Motor neuron (in vitro differentiated cells): ENCODE data around the gene FSTL3. TPM values are rescaled to one million over a fixed set of nuclear protein-coding genes. Genes with fewer than 3 reads are reported as not detected.
"Not testable (repeated sequence)": the region's sequence is repeated elsewhere in the genome, so short reads cannot be mapped to it uniquely, and the experiment has no call there.

Source experiments
- ATAC-seq, 8 experiments: fragments of 200-7000 bp; cut with Tn5 transposase; replicated peaks in 6 of 8; 2 replicates each; pipeline ENCODE4 v1.8.0; 2021; ENCODE audit warnings: mild to moderate bottlenecking in 8 of 8, moderate library complexity in 8 of 8
- H3K27ac ChIP-seq, 2 donors: fragments of 250-450 bp; sonication (Bioruptor Pico); 2 replicates each; pipeline ENCODE4 v1.9.0; 2021; ENCODE audit warnings: antibody characterized with exemption in 2 of 2, mild to moderate bottlenecking in 2 of 2, moderate library complexity in 1 of 2
- H3K4me1 ChIP-seq, 2 donors: fragments of 250-450 bp; sonication (Bioruptor Pico); replicated peaks in 1 of 2; 2 replicates each; pipeline ENCODE4 v1.6.1; 2021; ENCODE audit warnings: antibody characterized with exemption in 2 of 2, mild to moderate bottlenecking in 2 of 2, moderate library complexity in 1 of 2
- H3K4me3 ChIP-seq, 5 donors: fragments of 250-450 bp; sonication (Bioruptor Pico); 2 replicates each; pipeline ENCODE4 v1.9.0; 2021; ENCODE audit warnings: antibody characterized with exemption in 5 of 5, mild to moderate bottlenecking in 5 of 5, moderate library complexity in 4 of 5
- WGBS, 10 experiments: fragments of 450-650 bp; shearing (Covaris generic); methylation state at CpG; one replicate each; pipeline ENCODE4 v1.0.0; 2022; 5-methylcytosine and 5-hydroxymethylcytosine counted together
- in situ Hi-C, 9 experiments: fragments of 400-800 bp; cut with MboI; loops; one replicate each; pipeline ENCODE4 v1.15.0; 2021; ENCODE audit warnings: low sequenced_read_pairs in 9 of 9, low pct_unique_long_range_greater_than_20kb in 2 of 9; ENCODE audit not compliant: unreplicated experiment in 9 of 9
- total RNA-seq, 8 experiments: library from RNA; unstranded; fragments of 300-600 nt; gene quantifications; 2 replicates each; pipeline versions ENCODE4 v1.2.3 to v1.2.4, GENCODE V29; 2022

The FSTL3 gene
- total RNA-seq, 8 experiments from 2014 or later, result 5.6 to 36.8 (median 8.6) TPM

GRCh38 chr19:682678-683320 is 6.6 kb downstream of the FSTL3 start:
- 60 to 100% (median 96%) methylated on average over 1 to 14 of the region's 25 CpGs; no CpG with 5 or more reads in 5 of the 10 experiments for WGBS, 10 experiments
- H3K27ac ChIP-seq, result no peak overlapping the region
- no peak for ATAC-seq
- H3K4me1 ChIP-seq, result peaks cover 15 to 17% of the 10 kb centered on the region in 2 donors
- H3K4me3 ChIP-seq, result no peak overlapping the region
- in situ Hi-C loops, result no loop called here

- peak in 1 of 8 experiments; percentile 16 for ATAC-seq
- WGBS, 10 experiments, result no CpG with 5 or more reads among the region's 31 CpGs
- Histone ChIP-seq H3K4me3 (no peak overlapping the region), H3K4me1 (peaks cover 5 to 6% of the 10 kb centered on the region in 2 donors), H3K27ac (no peak overlapping the region)
- in situ Hi-C loops, result no loop called here
These were observed 9.3 kb downstream of the FSTL3 start for GRCh38 chr19:685454-685931.

GRCh38 chr19:686589-687297 is 10.6 kb downstream of the FSTL3 start:
- no peak overlapping the region for H3K4me3 ChIP-seq
- 0 to 75% (median 53%) methylated on average over 1 to 5 of the region's 17 CpGs; no CpG with 5 or more reads in 2 of the 10 experiments for WGBS, 10 experiments
- in situ Hi-C loops, result no loop called here
- ATAC-seq, result no peak
- no peaks in the 10 kb centered on the region for H3K4me1 ChIP-seq
- H3K27ac ChIP-seq, result no peak overlapping the region

- 73 to 100% (median 89%) methylated on average over 1 to 10 of the region's 11 CpGs; no CpG with 5 or more reads in 3 of the 10 experiments for WGBS, 10 experiments
- no peak overlapping the region for H3K4me3 ChIP-seq
- H3K4me1 ChIP-seq, result no peaks in the 10 kb centered on the region
- ATAC-seq, result no peak
- in situ Hi-C loops, result no loop called here
- no peak overlapping the region for H3K27ac ChIP-seq
These were observed 11.5 kb downstream of the FSTL3 start for GRCh38 chr19:687569-688166.

GRCh38 chr19:688214-688613 is 12.0 kb downstream of the FSTL3 start:
- ATAC-seq, result peak in 1 of 8 experiments; percentile 6
- Histone ChIP-seq H3K27ac (no peak overlapping the region), H3K4me1 (no peaks in the 10 kb centered on the region), H3K4me3 (no peak overlapping the region)
- WGBS, 10 experiments, result 3 to 96% (median 76%) methylated on average over 1 to 10 of the region's 15 CpGs; no CpG with 5 or more reads in 2 of the 10 experiments
- in situ Hi-C loops, result no loop called here

- 94% methylated on average over 9 of the region's 17 CpGs; no CpG with 5 or more reads in 9 of the 10 experiments for WGBS, 10 experiments
- no peak overlapping the region for H3K4me3 ChIP-seq
- no peaks in the 10 kb centered on the region for H3K4me1 ChIP-seq
- in situ Hi-C loops, result no loop called here
- ATAC-seq, result no peak
- no peak overlapping the region for H3K27ac ChIP-seq
These were observed 12.8 kb downstream of the FSTL3 start for GRCh38 chr19:688992-689391.

- peak in 1 of 8 experiments; percentile 9 for ATAC-seq
- 68 to 93% (median 81%) methylated on average over 1 to 7 of the region's 18 CpGs; no CpG with 5 or more reads in 6 of the 10 experiments for WGBS, 10 experiments
- in situ Hi-C loops, result no loop called here
- Histone ChIP-seq H3K4me3 (no peak overlapping the region), H3K4me1 (peaks cover 2% of the 10 kb centered on the region in 2 donors), H3K27ac (no peak overlapping the region)
These were observed 14.0 kb downstream of the FSTL3 start for GRCh38 chr19:690203-690602.

- Histone ChIP-seq H3K4me3 (no peak overlapping the region), H3K4me1 (peaks cover 4 to 6% of the 10 kb centered on the region in 2 donors), H3K27ac (no peak overlapping the region)
- in situ Hi-C loops, result no loop called here
- 68 to 100% (median 90%) methylated on average over 1 to 8 of the region's 41 CpGs; no CpG with 5 or more reads in 7 of the 10 experiments for WGBS, 10 experiments
- ATAC-seq, result peak in 4 of 8 experiments; percentile 12 to 35 (median 29)
These were observed 18.5 kb downstream of the FSTL3 start for GRCh38 chr19:694481-695351.

GRCh38 chr19:695352-695949 is 19.3 kb downstream of the FSTL3 start, which contains the start of gene PRSS57:
PRSS57 (minus strand) TSS chr19:695452; CDS start chr19:695430, 22 bp downstream.
- Histone ChIP-seq H3K27ac (no peak within 1 kb of the TSS), H3K4me3 (no peak within 1 kb of the TSS), H3K4me1 (peaks cover 4 to 6% of the 10 kb centered on the region in 2 donors)
- in situ Hi-C loops, result no loop called here
- peak in 4 of 8 experiments; percentile 21 to 24 (median 22) for ATAC-seq
- WGBS, 10 experiments, result 50 to 88% (median 76%) methylated on average over 2 to 13 of the region's 31 CpGs; no CpG with 5 or more reads in 7 of the 10 experiments

- H3K27ac ChIP-seq, in situ Hi-C loops, ATAC-seq, H3K4me3 ChIP-seq, H3K4me1 ChIP-seq: not testable (repeated sequence)
- WGBS, 10 experiments, result 82 to 88% (median 86%) methylated on average over 2 to 8 of the region's 15 CpGs; no CpG with 5 or more reads in 7 of the 10 experiments
These were observed 22.3 kb downstream of the FSTL3 start for GRCh38 chr19:698529-698928.

GRCh38 chr19:699885-700284 is 23.7 kb downstream of the FSTL3 start:
- in situ Hi-C loops, H3K4me3 ChIP-seq, ATAC-seq, H3K4me1 ChIP-seq, H3K27ac ChIP-seq: not testable (repeated sequence)
- WGBS, 10 experiments, result 50% methylated on average over 1 of the region's 14 CpGs; no CpG with 5 or more reads in 9 of the 10 experiments

GRCh38 chr19:702847-703246 is 26.7 kb downstream of the FSTL3 start:
- H3K27ac ChIP-seq, H3K4me1 ChIP-seq, ATAC-seq, in situ Hi-C loops: not testable (repeated sequence)
- 40 to 100% (median 75%) methylated on average over 1 to 6 of the region's 6 CpGs; no CpG with 5 or more reads in 4 of the 10 experiments for WGBS, 10 experiments
- H3K4me3 ChIP-seq, result peak overlapping the region in 1 of 5 donors; percentile 41
